PC-3 (cell line): ENCODE data around the gene TBX2. TPM values are rescaled to one million over a fixed set of nuclear protein-coding genes. Genes with fewer than 3 reads are reported as not detected.

Experiments used
- ATAC-seq: fragments of 200-7000 bp; cut with Tn5 transposase; 2 replicates; pipeline ENCODE4 v1.9.1; 2020; ENCODE audit warnings: mild to moderate bottlenecking, moderate library complexity
- BruUV-seq: library from RNA; stranded (reverse); fragments of 400-500 nt; replicated peaks from 2 replicates; lab custom pipeline; 2021; lab: Mats Ljungman, UMichigan
- CTCF ChIA-PET: fragments of 300-600 bp; sonication (Branson Sonifier 250); formaldehyde crosslinking; loops from one replicate; lab custom pipeline; 2022; ENCODE audit warnings: antibody characterized with exemption; lab: Charles Lee
- POLR2A ChIA-PET: fragments of 300-600 bp; sonication (Branson Sonifier 250); formaldehyde crosslinking; loops from one replicate; lab custom pipeline; 2022; ENCODE audit warnings: antibody characterized with exemption; ENCODE audit not compliant: unreplicated experiment; lab: Charles Lee
- DNase-seq: peaks from one replicate; pipeline ENCODE4 v3.0.0-alpha.2; 2015
- H2AFZ ChIP-seq: fragments of 300-600 bp; sonication (generic); 2 replicates; pipeline ENCODE4 v1.6.0; 2016; ENCODE audit warnings: antibody characterized with exemption, low read length
- H3F3A ChIP-seq: fragments of 300-600 bp; sonication (generic); one replicate; pipeline ENCODE4 v1.6.0; 2017; ENCODE audit warnings: antibody characterized with exemption, low read length, control low read depth, mild to moderate bottlenecking; ENCODE audit not compliant: unreplicated experiment
- H3K27ac ChIP-seq: fragments of 300-600 bp; sonication (generic); 2 replicates; pipeline ENCODE4 v1.5.1; 2016; ENCODE audit warnings: mild to moderate bottlenecking, low read length
- H3K27me3 ChIP-seq: fragments of 300-600 bp; sonication (generic); 2 replicates; pipeline ENCODE4 v1.6.1; 2016; ENCODE audit warnings: low read length, mixed read lengths
- H3K36me3 ChIP-seq: fragments of 300-600 bp; sonication (generic); 2 replicates; pipeline ENCODE4 v1.6.1; 2016; ENCODE audit warnings: low read depth, mixed run types, low read length, mixed read lengths
- H3K4me1 ChIP-seq: fragments of 300-600 bp; sonication (generic); 2 replicates; pipeline ENCODE4 v1.5.1; 2016; ENCODE audit warnings: low read length; ENCODE audit not compliant: insufficient read depth
- H3K4me2 ChIP-seq: fragments of 300-600 bp; sonication (generic); 2 replicates; pipeline ENCODE4 v1.6.0; 2016; ENCODE audit warnings: low read length
- H3K4me3 ChIP-seq: fragments of 300-600 bp; sonication (generic); 2 replicates; pipeline ENCODE4 v1.5.1; 2016; ENCODE audit warnings: mild to moderate bottlenecking, low read length, mixed read lengths
- H3K79me2 ChIP-seq: fragments of 300-600 bp; sonication (generic); 2 replicates; pipeline ENCODE4 v1.6.1; 2017; ENCODE audit warnings: low read length, mixed read lengths
- H3K9ac ChIP-seq: fragments of 300-600 bp; sonication (generic); 2 replicates; pipeline ENCODE4 v1.6.0; 2016; ENCODE audit warnings: mild to moderate bottlenecking, low read length
- H3K9me2 ChIP-seq: fragments of 300-600 bp; sonication (generic); replicated peaks from 2 replicates; pipeline ENCODE4 v1.6.1; 2016; ENCODE audit warnings: mixed run types, low read length, mixed read lengths
- H3K9me3 ChIP-seq: fragments of 300-600 bp; sonication (generic); 2 replicates; pipeline ENCODE4 v1.6.1; 2016; ENCODE audit warnings: low read length, mixed read lengths
- H4K20me1 ChIP-seq: fragments of 300-600 bp; sonication (generic); 2 replicates; pipeline ENCODE4 v1.6.1; 2016; ENCODE audit warnings: low read length, mixed read lengths
- EZH2 ChIP-seq: fragments of 300-600 bp; sonication (generic); IDR thresholded peaks from one replicate; pipeline ENCODE4 v1.6.1; 2017; ENCODE audit warnings: antibody characterized with exemption, mild to moderate bottlenecking, low read length; ENCODE audit not compliant: unreplicated experiment
- EZH2phosphoT487 ChIP-seq: fragments of 300-600 bp; sonication (generic); IDR thresholded peaks from 2 replicates; pipeline ENCODE4 v1.6.1; 2018; ENCODE audit warnings: mild to moderate bottlenecking, antibody characterized with exemption, low read length, borderline replicate concordance
- intact Hi-C: fragments of 100-400 bp; cut with micrococcal nuclease; formaldehyde crosslinking; loops from 2 replicates; pipeline ENCODE4 v1.9.0; 2023
- total RNA-seq: library from RNA; depleted of rRNA; stranded (reverse); fragments of >200 nt; gene quantifications from 2 replicates; pipeline ENCODE4 v1.2.3, GENCODE V29; 2014
- TF ChIP-seq, protein P1 (sequence below): fragments of 300-600 bp; sonication (generic); conservative IDR thresholded peaks from 2 replicates; pipeline ENCODE4 v1.5.1; 2017; ENCODE audit warnings: antibody characterized with exemption, low read depth, mild to moderate bottlenecking, low read length

The TBX2 gene
- total RNA-seq, 1 experiment from 2014 or later, result 7.1 TPM

DNA sequence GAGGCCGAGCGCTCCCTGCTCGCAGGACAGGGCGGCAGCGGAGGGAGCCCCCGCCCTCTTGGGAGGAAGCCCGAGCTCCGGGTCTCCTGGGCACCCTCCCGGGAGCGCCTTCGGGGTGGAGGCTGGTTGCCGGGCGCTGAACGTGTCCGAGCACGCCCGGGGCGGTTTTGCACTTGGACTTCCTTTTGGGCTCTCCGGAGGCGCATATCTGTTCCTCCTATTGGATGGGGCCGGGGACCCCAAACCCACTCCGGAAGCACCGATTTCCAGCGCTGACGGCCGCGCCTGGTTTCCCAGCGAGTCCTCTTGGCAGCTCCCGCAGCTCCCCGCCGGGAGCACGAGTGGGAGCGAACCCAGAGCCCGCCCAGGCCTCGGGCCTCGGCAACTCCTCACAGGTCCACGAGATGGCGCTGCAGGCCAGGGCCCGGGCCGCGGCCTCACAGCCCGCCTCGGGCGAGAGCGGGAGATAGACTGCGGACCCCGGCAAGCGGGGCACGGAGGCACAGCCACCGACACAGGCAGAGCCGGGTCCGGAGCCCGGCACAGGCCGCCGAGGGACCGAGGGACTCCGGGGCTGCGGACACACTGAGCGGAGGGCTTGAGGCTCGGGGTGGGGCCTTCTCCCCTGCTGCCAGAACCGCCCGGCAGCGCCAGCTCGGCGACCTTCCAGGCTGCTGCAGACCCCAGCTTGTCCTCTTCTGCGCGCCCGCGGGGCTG lies 12.7 kb downstream of the TBX2 start:
- Histone ChIP-seq H3K9ac (peak overlapping the region; percentile 82), H4K20me1 (no peaks in the 10 kb centered on the region), H3K27me3 (no peaks in the 10 kb centered on the region), H3K4me1 (peaks cover 31% of the 10 kb centered on the region), H2AFZ (peak overlapping the region; percentile 97), H3F3A (no peaks in the 10 kb centered on the region), H3K4me2 (peak overlapping the region; percentile 96), H3K36me3 (no peaks in the 10 kb centered on the region), H3K9me2 (no peaks in the 10 kb centered on the region), H3K9me3 (no peaks in the 10 kb centered on the region), H3K27ac (peak overlapping the region; percentile 81), H3K4me3 (peak overlapping the region; percentile 84), H3K79me2 (peaks cover 9% of the 10 kb centered on the region)
- intact Hi-C loops, result loop anchor here (1.0 to 10.0 kb wide), 7 partner anchors 139 to 510 kb away; no protein-coding TSS in a partner anchor
- DNase-seq (peak; percentile 89), ATAC-seq (peak; percentile 45)
- TF ChIP-seq EZH2, result no peak
- no peak for TF ChIP-seq EZH2phosphoT487
- TF ChIP-seq, protein P1, sequence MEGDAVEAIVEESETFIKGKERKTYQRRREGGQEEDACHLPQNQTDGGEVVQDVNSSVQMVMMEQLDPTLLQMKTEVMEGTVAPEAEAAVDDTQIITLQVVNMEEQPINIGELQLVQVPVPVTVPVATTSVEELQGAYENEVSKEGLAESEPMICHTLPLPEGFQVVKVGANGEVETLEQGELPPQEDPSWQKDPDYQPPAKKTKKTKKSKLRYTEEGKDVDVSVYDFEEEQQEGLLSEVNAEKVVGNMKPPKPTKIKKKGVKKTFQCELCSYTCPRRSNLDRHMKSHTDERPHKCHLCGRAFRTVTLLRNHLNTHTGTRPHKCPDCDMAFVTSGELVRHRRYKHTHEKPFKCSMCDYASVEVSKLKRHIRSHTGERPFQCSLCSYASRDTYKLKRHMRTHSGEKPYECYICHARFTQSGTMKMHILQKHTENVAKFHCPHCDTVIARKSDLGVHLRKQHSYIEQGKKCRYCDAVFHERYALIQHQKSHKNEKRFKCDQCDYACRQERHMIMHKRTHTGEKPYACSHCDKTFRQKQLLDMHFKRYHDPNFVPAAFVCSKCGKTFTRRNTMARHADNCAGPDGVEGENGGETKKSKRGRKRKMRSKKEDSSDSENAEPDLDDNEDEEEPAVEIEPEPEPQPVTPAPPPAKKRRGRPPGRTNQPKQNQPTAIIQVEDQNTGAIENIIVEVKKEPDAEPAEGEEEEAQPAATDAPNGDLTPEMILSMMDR, result peak; percentile 98
- no TSS peak for BruUV-seq
- ChIA-PET POLR2A (interaction anchor here (0.5 to 0.7 kb wide), 6 partner anchors 53 to 813 kb away, joined by 3 to 7 read pairs (median 3); no protein-coding TSS in a partner anchor), CTCF (interaction anchor here (0.5 to 2.9 kb wide), 16 partner anchors 13 to 692 kb away, joined by 3 to 47 read pairs (median 5); partner anchors contain the start of gene TBX2)

DNA sequence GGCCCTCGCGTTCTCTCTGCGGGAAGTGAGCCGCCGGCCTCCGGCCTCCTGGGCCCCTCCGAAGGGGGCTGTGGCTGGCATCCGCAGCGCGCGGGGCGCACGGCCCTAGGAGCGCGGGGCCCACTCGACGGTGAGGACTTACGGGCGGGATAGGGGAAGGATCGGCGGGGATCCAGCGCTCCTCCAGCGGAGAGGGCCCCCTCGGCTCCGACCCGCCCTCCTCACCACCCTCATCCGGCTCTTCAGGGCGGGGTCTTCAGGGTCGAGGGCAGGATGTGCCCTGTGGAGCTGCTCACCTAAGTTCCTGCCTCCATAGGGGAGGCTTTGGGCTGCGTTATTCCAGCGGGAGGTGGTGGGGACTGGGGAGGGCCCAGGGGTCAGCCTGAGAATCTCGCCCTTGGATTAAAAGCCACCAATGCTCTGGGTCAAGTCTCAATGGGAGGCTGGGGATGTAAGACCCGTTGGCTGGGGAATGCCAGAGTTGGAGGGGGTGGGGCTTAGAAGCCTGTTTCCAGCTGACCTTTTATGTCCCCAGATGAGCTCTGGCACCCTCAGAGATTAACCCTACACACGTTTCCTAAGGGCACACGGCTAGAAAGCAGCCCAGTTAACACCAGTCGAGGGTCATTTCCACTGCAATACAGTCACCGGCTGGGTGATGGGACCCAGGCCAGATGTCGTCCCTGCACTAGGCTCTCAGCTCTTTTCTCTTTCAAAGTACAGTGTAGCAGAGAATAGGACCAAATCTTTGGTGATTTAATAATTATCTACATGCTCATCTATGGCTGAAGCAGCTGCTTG lies 13.4 kb downstream of the TBX2 start:
- TSS peak; percentile 51 for BruUV-seq
- H3K4me3 ChIP-seq, result peak overlapping the region; percentile 84

More for the DNA sequence above, 13.4 kb downstream of the TBX2 start:
- peak overlapping the region; percentile 82 for H3K9ac ChIP-seq
- ATAC-seq (peak; percentile 1), DNase-seq (no peak)
- H3K36me3 ChIP-seq, result no peaks in the 10 kb centered on the region
- H2AFZ ChIP-seq, result peak overlapping the region; percentile 97
- ChIA-PET CTCF (interaction anchor here (0.6 to 2.9 kb wide), 6 partner anchors 162 to 611 kb away, joined by 3 to 47 read pairs (median 13); no protein-coding TSS in a partner anchor), POLR2A (interaction anchor here (0.6 kb wide), 2 partner anchors 388 to 530 kb away, joined by 3 to 7 read pairs; no protein-coding TSS in a partner anchor)
- H3K79me2 ChIP-seq, result peaks cover 9% of the 10 kb centered on the region
- H3K9me3 ChIP-seq, result no peaks in the 10 kb centered on the region
- TF ChIP-seq EZH2, result no peak
- TF ChIP-seq, protein P1, result no peak
- TF ChIP-seq EZH2phosphoT487, result no peak
- H3K27ac ChIP-seq, result peak overlapping the region; percentile 81
- H3K4me1 ChIP-seq, result peaks cover 31% of the 10 kb centered on the region
- no peaks in the 10 kb centered on the region for H3K27me3 ChIP-seq
- no peaks in the 10 kb centered on the region for H3K9me2 ChIP-seq
- intact Hi-C loops, result loop anchor here (1.0 to 10.0 kb wide), 7 partner anchors 138 to 511 kb away; no protein-coding TSS in a partner anchor
- no peaks in the 10 kb centered on the region for H3F3A ChIP-seq
- H4K20me1 ChIP-seq, result no peaks in the 10 kb centered on the region
- H3K4me2 ChIP-seq, result peak overlapping the region; percentile 96
